Measurements from ENCODE around the gene AP1AR.

AP1AR gene

GRCh38 chr4:112247021-112247420 lies 15.4 kb downstream of the AP1AR start:
- no peak overlapping the region for H3K4me3 Mint-ChIP-seq
- H3K9me3 Mint-ChIP-seq: no peaks in the 10 kb centered on the region
- H3K27me3 Mint-ChIP-seq: no peaks in the 10 kb centered on the region
- ATAC-seq (replicated peaks): no peak
- peaks cover 4 to 13% of the 10 kb centered on the region in 2 donors for H3K36me3 Mint-ChIP-seq
- H3K4me1 Mint-ChIP-seq: peaks cover 5 to 16% of the 10 kb centered on the region in 2 donors
- DNase-seq: no peak
- no peak overlapping the region for H3K27ac Mint-ChIP-seq

GRCh38 chr4:112251019-112251643 lies 19.5 kb downstream of the AP1AR start:
- H3K27me3 Mint-ChIP-seq: no peaks in the 10 kb centered on the region
- no peak for ATAC-seq (replicated peaks)
- H3K9me3 Mint-ChIP-seq: no peaks in the 10 kb centered on the region
- peaks cover 3 to 8% of the 10 kb centered on the region in 2 donors for H3K36me3 Mint-ChIP-seq
- DNase-seq: no peak
- no peak overlapping the region for H3K4me3 Mint-ChIP-seq
- no peak overlapping the region for H3K27ac Mint-ChIP-seq
- H3K4me1 Mint-ChIP-seq: peaks cover 6 to 17% of the 10 kb centered on the region in 2 donors

- Mint-ChIP-seq H3K9me3 (no peaks in the 10 kb centered on the region), H3K4me1 (peaks cover 6 to 13% of the 10 kb centered on the region in 2 donors), H3K27ac (no peak overlapping the region), H3K36me3 (peaks cover 6 to 13% of the 10 kb centered on the region in 2 donors), H3K27me3 (no peaks in the 10 kb centered on the region), H3K4me3 (no peak overlapping the region)
- ATAC-seq (replicated peaks): no peak
- no peak for DNase-seq
Observed at GRCh38 chr4:112252234-112252633, 20.6 kb downstream of the AP1AR start.

- Mint-ChIP-seq H3K27me3 (no peaks in the 10 kb centered on the region), H3K9me3 (no peaks in the 10 kb centered on the region), H3K36me3 (peaks cover 4 to 13% of the 10 kb centered on the region in 2 donors), H3K4me1 (peaks cover 6% of the 10 kb centered on the region in 2 donors), H3K27ac (no peak overlapping the region), H3K4me3 (no peak overlapping the region)
- DNase-seq (no peak), ATAC-seq (replicated peaks) (peak; percentile 69 to 95)
Observed at GRCh38 chr4:112253382-112254000, 21.9 kb downstream of the AP1AR start.

- Mint-ChIP-seq H3K4me1 (peaks cover 4 to 6% of the 10 kb centered on the region in 2 donors), H3K9me3 (no peaks in the 10 kb centered on the region), H3K27ac (no peak overlapping the region), H3K36me3 (peaks cover 6 to 12% of the 10 kb centered on the region in 2 donors), H3K27me3 (no peaks in the 10 kb centered on the region), H3K4me3 (no peak overlapping the region)
- ATAC-seq (replicated peaks): no peak
- no peak for DNase-seq
Observed at GRCh38 chr4:112257098-112257497, 25.5 kb downstream of the AP1AR start.

- ATAC-seq (replicated peaks) (no peak), DNase-seq (no peak)
- H3K9me3 Mint-ChIP-seq: no peaks in the 10 kb centered on the region
- H3K27ac Mint-ChIP-seq: no peak overlapping the region
- H3K36me3 Mint-ChIP-seq: peaks cover 21 to 38% of the 10 kb centered on the region in 2 donors
- no peaks in the 10 kb centered on the region for H3K27me3 Mint-ChIP-seq
- H3K4me1 Mint-ChIP-seq: peaks cover 12 to 20% of the 10 kb centered on the region in 2 donors
- no peak overlapping the region for H3K4me3 Mint-ChIP-seq
Observed at GRCh38 chr4:112266823-112267222, 35.2 kb downstream of the AP1AR start.

- peaks cover 19 to 38% of the 10 kb centered on the region in 2 donors for H3K4me1 Mint-ChIP-seq
- no peak overlapping the region for H3K4me3 Mint-ChIP-seq
- no peak for DNase-seq
- no peaks in the 10 kb centered on the region for H3K27me3 Mint-ChIP-seq
- no peak overlapping the region for H3K27ac Mint-ChIP-seq
- ATAC-seq (replicated peaks): no peak
- peaks cover 20 to 45% of the 10 kb centered on the region in 2 donors for H3K36me3 Mint-ChIP-seq
- H3K9me3 Mint-ChIP-seq: no peaks in the 10 kb centered on the region
Observed at GRCh38 chr4:112270051-112270450, 38.5 kb downstream of the AP1AR start.

- Mint-ChIP-seq H3K4me1 (peaks cover 19 to 38% of the 10 kb centered on the region in 2 donors), H3K36me3 (peaks cover 19 to 49% of the 10 kb centered on the region in 2 donors), H3K27ac (peak overlapping the region; percentile 44), H3K4me3 (no peak overlapping the region), H3K9me3 (no peaks in the 10 kb centered on the region), H3K27me3 (no peaks in the 10 kb centered on the region)
- no peak for DNase-seq
- no peak for ATAC-seq (replicated peaks)
Observed at GRCh38 chr4:112270640-112271421, 39.2 kb downstream of the AP1AR start.

GRCh38 chr4:112272292-112272691 lies 40.7 kb downstream of the AP1AR start:
- Mint-ChIP-seq H3K4me1 (peaks cover 21 to 36% of the 10 kb centered on the region in 2 donors), H3K27ac (no peak overlapping the region), H3K27me3 (no peaks in the 10 kb centered on the region)

GRCh38 chr4:112274959-112275358 lies 43.4 kb downstream of the AP1AR start:
- Mint-ChIP-seq H3K27ac (no peak overlapping the region), H3K27me3 (no peaks in the 10 kb centered on the region), H3K36me3 (peaks cover 18 to 55% of the 10 kb centered on the region in 2 donors), H3K4me3 (no peak overlapping the region), H3K9me3 (no peaks in the 10 kb centered on the region), H3K4me1 (peaks cover 31 to 56% of the 10 kb centered on the region in 2 donors)
- ATAC-seq (replicated peaks) (no peak), DNase-seq (no peak)

More at GRCh38 chr4:112272292-112272691, 40.7 kb downstream of the AP1AR start:
- ATAC-seq (replicated peaks): no peak
- Mint-ChIP-seq H3K4me3 (no peak overlapping the region), H3K36me3 (peaks cover 18 to 50% of the 10 kb centered on the region in 2 donors), H3K9me3 (no peaks in the 10 kb centered on the region)
- no peak for DNase-seq

- DNase-seq: no peak
- Mint-ChIP-seq H3K27ac (peak overlapping the region; percentile 21), H3K9me3 (no peaks in the 10 kb centered on the region), H3K27me3 (no peaks in the 10 kb centered on the region), H3K4me1 (peaks cover 28 to 58% of the 10 kb centered on the region in 2 donors), H3K4me3 (no peak overlapping the region), H3K36me3 (peaks cover 11 to 44% of the 10 kb centered on the region in 2 donors)
- ATAC-seq (replicated peaks): no peak
Observed at GRCh38 chr4:112276113-112276512, 44.5 kb downstream of the AP1AR start.

- Mint-ChIP-seq H3K9me3 (peaks cover 0 to 2% of the 10 kb centered on the region in 2 donors), H3K4me3 (no peak overlapping the region), H3K4me1 (peaks cover 30 to 58% of the 10 kb centered on the region in 2 donors), H3K27ac (peak overlapping the region; percentile 75), H3K36me3 (peaks cover 18 to 48% of the 10 kb centered on the region in 2 donors), H3K27me3 (no peaks in the 10 kb centered on the region)
- DNase-seq: no peak
- no peak for ATAC-seq (replicated peaks)
Observed at GRCh38 chr4:112277220-112277619, 45.6 kb downstream of the AP1AR start.

- Mint-ChIP-seq H3K9me3 (peaks cover 0 to 5% of the 10 kb centered on the region in 2 donors), H3K27ac (no peak overlapping the region), H3K36me3 (peaks cover 24 to 50% of the 10 kb centered on the region in 2 donors), H3K27me3 (no peaks in the 10 kb centered on the region), H3K4me1 (peaks cover 35 to 63% of the 10 kb centered on the region in 2 donors), H3K4me3 (no peak overlapping the region)
- ATAC-seq (replicated peaks) (no peak), DNase-seq (no peak)
Observed at GRCh38 chr4:112277705-112278448, 46.3 kb downstream of the AP1AR start.
